ENCODE measurements around the gene SMYD3.

The SMYD3 gene

DNA sequence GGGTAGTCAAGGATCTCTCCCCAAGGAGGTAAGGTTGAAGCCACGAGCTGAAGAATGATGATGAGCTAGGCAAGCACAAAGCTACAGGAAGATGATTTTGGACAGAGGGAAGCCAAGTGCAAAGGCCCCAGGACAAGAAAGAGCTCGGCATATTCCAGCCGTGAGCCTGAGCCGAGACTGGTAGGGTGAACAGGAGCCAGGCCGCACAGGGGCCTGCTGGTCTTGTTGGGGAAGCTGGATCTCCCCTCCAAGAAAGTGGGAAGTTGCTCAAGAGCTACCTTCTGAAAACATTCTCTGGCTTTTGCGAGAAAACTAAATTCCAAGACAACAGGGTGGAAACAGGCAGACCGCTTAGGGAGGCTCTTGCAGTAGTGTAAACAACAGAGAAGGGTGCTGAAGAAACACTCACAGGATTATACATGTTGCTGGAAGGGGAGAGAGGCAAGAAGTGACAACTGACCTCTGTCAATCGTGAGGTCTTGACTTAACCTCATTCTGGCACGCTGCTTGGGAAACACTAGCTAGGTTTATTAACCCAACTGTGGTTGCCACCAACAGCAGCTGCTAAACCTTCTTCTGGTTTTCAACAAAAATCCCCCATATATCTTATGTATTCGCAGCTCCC, 625.2 kb downstream of the SMYD3 start:
- H3K4me3 ChIP-seq (ENCODE audit: low read length), result no peak overlapping the region
- no peak for DNase-seq (ENCODE audit: low read depth)
- TF ChIP-seq, protein P1, sequence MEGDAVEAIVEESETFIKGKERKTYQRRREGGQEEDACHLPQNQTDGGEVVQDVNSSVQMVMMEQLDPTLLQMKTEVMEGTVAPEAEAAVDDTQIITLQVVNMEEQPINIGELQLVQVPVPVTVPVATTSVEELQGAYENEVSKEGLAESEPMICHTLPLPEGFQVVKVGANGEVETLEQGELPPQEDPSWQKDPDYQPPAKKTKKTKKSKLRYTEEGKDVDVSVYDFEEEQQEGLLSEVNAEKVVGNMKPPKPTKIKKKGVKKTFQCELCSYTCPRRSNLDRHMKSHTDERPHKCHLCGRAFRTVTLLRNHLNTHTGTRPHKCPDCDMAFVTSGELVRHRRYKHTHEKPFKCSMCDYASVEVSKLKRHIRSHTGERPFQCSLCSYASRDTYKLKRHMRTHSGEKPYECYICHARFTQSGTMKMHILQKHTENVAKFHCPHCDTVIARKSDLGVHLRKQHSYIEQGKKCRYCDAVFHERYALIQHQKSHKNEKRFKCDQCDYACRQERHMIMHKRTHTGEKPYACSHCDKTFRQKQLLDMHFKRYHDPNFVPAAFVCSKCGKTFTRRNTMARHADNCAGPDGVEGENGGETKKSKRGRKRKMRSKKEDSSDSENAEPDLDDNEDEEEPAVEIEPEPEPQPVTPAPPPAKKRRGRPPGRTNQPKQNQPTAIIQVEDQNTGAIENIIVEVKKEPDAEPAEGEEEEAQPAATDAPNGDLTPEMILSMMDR (conservative IDR thresholded peaks at IDR 0.05; ENCODE audit: low read depth, low read length), result no peak

DNA sequence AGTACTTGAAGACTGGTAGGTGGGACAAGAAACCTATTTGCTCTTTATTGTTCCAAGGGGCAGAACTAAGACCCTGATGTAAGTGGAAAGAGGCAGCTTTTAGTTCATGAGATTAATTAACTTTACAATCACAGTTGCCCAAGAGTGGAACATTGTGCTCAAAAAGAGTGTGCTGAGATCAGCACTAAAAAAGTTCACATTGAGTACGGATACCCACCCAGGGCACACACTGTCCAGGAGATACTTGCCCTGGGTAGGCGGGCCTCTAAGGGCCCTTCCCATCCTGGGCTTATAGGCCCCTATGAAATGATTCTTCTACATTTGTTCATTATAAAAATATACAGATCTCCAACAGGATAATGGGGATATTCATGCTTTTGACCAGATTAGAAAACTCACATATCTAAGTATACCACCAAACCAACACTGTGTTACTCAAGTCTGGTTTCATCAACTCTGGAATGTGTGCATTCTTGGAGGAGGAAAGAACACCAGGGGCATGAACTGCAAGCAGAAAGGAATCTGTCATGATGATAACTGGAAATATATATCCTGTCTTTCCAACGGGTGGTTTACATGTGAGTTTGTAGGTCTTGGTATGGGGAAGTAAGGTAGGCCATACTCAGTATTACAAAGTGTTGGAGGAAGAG, 626.2 kb downstream of the SMYD3 start:
- no peak overlapping the region for H3K4me3 ChIP-seq (ENCODE audit: low read length)
- DNase-seq (ENCODE audit: low read depth), result no peak
- TF ChIP-seq, protein P1 (conservative IDR thresholded peaks at IDR 0.05; ENCODE audit: low read depth, low read length), result no peak

DNA sequence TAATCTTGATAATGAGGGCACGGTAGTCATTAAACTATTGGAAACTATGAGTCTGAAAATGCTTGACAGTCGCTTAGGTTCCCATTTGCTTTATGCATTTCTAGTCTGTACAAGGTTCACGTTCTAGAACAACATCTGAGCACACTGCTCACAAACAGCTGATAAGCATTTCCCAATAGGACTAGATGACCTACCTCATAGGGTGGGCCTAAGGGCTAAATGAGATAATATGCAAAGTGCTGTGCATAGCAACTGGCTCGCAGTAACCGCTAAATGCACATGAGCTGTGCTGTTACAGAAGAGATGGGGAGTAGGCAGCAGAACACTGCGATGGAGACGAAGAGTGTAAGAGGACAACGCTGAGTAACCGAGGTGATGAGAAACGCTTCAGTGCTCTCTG, 628.0 kb downstream of the SMYD3 start:
- no peak overlapping the region for H3K4me3 ChIP-seq (ENCODE audit: low read length)

DNA sequence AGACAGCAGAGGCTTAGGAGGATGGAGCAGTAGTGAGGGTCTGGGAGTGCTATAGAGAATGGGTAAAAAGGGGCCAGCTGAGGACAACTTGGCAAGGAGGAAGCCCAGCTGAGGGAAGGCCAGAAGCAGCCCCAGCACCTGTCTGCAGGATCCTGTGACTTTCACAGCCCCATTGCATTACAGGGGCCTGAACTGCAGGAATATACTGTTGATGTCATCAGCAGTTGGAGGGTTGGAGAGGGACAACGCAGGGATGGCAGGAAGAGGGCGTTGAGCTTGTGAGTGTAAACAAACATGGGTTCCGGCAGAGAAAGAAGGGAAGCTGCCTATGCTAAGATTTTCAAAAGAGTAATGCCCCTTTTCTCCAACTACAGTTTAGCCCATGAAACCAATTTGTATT, 628.5 kb downstream of the SMYD3 start:
- TF ChIP-seq, protein P1 (conservative IDR thresholded peaks at IDR 0.05; ENCODE audit: low read depth, low read length), result no peak
- no peak for DNase-seq (ENCODE audit: low read depth)
- H3K4me3 ChIP-seq (ENCODE audit: low read length), result no peak overlapping the region

More for the DNA sequence above, 628.0 kb downstream of the SMYD3 start:
- TF ChIP-seq, protein P1 (conservative IDR thresholded peaks at IDR 0.05; ENCODE audit: low read depth, low read length), result no peak
- no peak for DNase-seq (ENCODE audit: low read depth)

DNA sequence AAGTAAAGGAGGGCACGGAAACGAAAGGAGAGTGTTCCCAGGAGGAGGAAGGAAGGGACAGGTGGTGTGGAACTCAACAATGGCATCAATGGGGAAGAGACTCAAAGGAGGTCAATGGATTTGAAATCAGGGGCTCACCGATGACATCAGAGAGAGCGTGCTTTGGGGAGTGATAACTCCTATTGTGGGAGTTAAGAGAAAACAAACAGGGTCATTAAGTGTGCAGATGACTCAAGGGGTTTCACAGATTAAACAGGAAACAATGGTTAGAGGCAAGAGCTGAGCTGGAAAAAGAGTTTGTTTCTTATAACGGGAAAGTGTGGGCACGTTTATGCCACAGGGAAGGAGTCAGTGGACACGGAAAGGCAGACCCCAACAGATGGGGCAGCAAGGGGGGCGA, 629.1 kb downstream of the SMYD3 start:
- DNase-seq (ENCODE audit: low read depth), result no peak
- TF ChIP-seq, protein P1 (conservative IDR thresholded peaks at IDR 0.05; ENCODE audit: low read depth, low read length), result no peak
- H3K4me3 ChIP-seq (ENCODE audit: low read length), result no peak overlapping the region

DNA sequence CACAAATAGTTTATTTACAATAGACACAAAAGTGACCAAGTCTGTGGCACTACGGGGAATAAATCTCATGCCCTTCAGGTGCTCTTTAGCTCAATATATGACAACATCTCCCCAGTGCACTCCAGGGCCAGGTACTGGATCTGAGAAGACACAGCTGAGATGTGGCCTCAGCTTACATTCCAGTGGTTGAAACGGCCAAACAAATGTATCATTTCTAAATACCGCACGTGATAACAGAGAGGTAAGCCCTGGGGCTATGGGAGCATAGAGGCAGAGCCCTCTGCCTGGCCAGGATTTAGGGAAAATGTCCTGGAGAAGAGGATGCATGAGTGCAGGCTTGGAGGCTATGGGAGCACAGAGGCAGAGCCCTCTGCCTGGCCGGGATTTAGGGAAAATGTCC, 630.5 kb downstream of the SMYD3 start:
- H3K4me3 ChIP-seq (ENCODE audit: low read length), result no peak overlapping the region
- DNase-seq (ENCODE audit: low read depth), result no peak
- TF ChIP-seq, protein P1 (conservative IDR thresholded peaks at IDR 0.05; ENCODE audit: low read depth, low read length), result no peak
